GM19099 (cell line): ENCODE results near the gene RNASEH2B.

ENCODE experiments used
- POLR2A ChIP-seq: IDR thresholded peaks from 3 replicates; pipeline ENCODE4 v1.6.1; 2011; ENCODE audit warnings: low read depth; ENCODE audit not compliant: insufficient read length; ENCODE audit errors: extremely low read depth

RNASEH2B gene

GRCh38 chr13:50993934-50994333 is 84.3 kb downstream of the RNASEH2B start:
- TF ChIP-seq POLR2A, result no peak

DNA sequence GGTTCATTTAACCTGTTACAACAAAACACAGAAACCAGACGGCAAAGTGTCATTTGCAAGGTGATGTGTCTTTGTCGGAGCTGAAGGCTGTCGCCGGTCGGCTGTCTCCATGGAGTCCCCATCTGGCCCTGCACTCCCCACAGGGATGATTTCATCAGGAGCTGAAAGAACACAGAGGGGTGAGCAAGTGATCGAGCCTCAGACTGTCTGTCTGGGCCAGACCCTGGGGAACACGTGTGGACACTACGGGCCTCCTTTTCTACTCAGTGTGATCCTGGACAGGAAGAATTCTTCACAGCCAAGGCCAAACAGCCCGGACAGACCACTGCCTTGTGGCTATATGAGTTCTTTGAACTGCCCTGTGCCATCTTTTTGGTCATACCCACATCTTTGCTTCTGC is 85.1 kb downstream of the RNASEH2B start:
- TF ChIP-seq POLR2A, result no peak

- TF ChIP-seq POLR2A, result no peak
These were observed 86.3 kb downstream of the RNASEH2B start for GRCh38 chr13:50995854-50996253.

- no peak for TF ChIP-seq POLR2A
These were observed 88.7 kb downstream of the RNASEH2B start for GRCh38 chr13:50998326-50998725.

- no peak for TF ChIP-seq POLR2A
These were observed 90.0 kb downstream of the RNASEH2B start for GRCh38 chr13:50999641-51000040.

GRCh38 chr13:51000061-51000460 is 90.5 kb downstream of the RNASEH2B start:
- TF ChIP-seq POLR2A, result no peak

DNA sequence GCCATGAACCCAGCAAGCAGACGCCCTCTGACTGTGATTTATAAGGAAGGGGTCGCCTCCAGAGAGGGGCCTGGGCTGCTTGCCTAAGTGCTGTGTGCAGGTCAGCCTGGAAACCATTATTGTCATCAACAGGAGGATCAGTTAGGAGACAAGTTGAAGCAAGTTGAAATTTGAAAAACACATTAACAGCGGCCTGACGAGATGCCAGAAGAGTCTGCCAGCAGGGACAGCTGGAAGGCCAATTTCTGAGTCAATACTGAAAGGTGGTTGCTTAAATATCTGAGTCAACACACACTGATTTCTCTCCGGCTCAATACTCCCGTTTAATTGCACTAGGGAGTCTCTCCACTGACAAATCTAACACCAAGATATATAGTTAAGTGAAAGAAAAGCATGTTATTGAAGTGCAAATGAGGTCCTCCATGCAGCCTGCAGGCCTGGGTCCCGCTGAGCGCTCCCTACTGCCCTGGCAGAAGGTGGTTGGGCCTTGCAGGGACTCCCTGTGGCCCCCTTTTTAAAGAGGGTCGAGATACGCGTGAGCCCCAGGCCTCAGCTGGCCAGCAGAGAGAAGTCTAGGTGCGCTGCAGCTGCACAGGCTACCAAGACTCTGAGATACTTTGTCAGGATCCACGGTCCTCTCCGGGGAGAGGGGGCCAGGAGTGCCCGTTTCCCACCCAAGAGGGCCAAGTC is 91.1 kb downstream of the RNASEH2B start:
- TF ChIP-seq POLR2A, result no peak

DNA sequence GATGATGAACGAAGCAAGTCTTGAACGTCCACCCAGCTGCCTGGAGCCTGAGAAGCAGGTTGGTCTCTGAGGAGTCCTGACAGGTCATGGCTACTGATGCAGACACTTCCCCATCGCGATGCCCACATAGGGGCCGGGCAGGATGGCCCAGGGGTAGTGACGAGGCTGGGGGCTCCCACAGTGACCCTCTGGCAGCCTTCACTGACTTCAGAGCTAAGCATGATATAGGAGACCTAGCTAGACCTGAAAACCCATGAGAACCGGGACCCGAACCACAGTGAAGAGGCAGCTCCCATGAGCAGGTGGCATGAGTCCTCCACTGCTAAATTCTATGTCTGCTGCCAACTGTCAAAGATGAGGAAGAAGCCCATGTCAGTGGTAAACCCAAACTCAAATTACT is 91.7 kb downstream of the RNASEH2B start:
- no peak for TF ChIP-seq POLR2A

DNA sequence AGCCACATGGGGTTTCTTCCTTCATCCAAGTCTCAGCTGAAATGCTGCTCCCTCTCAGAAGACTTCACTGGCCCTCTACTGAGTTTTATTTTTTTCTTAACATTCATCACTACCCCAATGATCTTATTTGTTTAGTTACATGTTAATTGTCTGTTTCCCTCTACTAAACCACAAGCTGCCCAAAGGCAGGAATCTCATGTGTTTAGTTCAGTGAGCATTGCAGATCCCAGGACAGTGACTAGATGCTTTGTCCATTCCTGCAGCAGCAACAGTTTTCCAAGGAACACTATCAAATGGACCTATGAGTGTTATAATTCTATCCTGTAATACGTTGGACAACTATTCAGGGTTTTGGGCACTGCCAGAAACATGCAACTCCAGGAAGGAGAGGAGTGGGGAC is 93.1 kb downstream of the RNASEH2B start:
- TF ChIP-seq POLR2A, result no peak

DNA sequence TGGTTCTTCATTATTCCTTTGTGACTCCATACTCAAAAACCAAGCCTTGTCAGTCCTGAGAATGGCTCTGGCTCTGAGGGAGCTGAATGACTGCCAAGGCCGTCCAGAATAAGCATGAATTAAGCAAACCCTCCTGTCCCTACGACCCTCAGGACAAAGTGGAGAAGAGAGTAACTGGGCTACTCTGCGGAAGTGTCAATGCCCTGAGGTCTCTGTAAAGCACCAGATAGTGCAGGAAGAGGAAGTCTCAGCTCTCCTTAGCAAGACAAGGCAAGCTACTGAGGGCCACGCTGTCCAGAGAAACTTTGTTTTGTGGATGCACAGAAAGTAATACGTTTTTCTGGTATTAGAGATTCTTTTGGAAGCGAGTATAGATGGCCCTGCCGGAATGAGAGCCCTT is 94.1 kb downstream of the RNASEH2B start:
- no peak for TF ChIP-seq POLR2A

GRCh38 chr13:51004111-51004865 is 94.7 kb downstream of the RNASEH2B start:
- TF ChIP-seq POLR2A, result no peak

- no peak for TF ChIP-seq POLR2A
These were observed 95.4 kb downstream of the RNASEH2B start for GRCh38 chr13:51004918-51005460.

- no peak for TF ChIP-seq POLR2A
These were observed 96.0 kb downstream of the RNASEH2B start for GRCh38 chr13:51005566-51005965.
